ENCODE results near the gene MACO1.

Gene MACO1

DNA sequence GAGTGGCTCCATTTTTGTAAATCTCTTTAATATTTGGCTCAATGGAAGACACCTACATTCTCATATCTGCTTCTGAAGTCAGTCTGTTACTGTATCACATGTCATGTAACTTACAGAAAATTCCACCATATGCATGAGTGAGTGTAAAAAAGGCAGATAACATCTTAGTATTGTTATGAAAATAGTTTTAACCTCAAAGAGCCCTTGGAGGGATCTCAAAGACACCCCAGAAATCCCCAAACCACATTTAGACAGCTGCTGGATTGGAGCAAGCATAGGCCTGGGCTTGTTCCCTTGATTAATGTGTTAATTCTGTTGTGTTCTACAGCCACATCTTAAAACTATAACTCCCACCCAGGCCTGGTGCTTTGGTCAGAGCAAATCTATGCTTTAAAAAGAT is 16.9 kb downstream of the MACO1 start:
- ATAC-seq = no peak
- TF ChIP-seq BACH2 (CRISPR knock-in tag; IDR thresholded peaks at IDR 0.05; ENCODE audit: borderline replicate concordance) = no peak
- no peak for TF ChIP-seq CSDC2 (CRISPR knock-in tag; IDR thresholded peaks at IDR 0.05)
- no peak for TF ChIP-seq OSR1 (CRISPR knock-in tag; IDR thresholded peaks at IDR 0.05)
- no peak for TF ChIP-seq SNAI2 (CRISPR knock-in tag; IDR thresholded peaks at IDR 0.05)
- no peak for TF ChIP-seq ZNF565 (CRISPR knock-in tag; conservative IDR thresholded peaks at IDR 0.05; ENCODE audit: low read depth)
- TF ChIP-seq, protein P1, sequence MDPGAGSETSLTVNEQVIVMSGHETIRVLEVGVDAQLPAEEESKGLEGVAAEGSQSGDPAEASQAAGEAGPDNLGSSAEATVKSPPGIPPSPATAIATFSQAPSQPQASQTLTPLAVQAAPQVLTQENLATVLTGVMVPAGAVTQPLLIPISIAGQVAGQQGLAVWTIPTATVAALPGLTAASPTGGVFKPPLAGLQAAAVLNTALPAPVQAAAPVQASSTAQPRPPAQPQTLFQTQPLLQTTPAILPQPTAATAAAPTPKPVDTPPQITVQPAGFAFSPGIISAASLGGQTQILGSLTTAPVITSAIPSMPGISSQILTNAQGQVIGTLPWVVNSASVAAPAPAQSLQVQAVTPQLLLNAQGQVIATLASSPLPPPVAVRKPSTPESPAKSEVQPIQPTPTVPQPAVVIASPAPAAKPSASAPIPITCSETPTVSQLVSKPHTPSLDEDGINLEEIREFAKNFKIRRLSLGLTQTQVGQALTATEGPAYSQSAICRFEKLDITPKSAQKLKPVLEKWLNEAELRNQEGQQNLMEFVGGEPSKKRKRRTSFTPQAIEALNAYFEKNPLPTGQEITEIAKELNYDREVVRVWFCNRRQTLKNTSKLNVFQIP (CRISPR knock-in tag; IDR thresholded peaks at IDR 0.05; ENCODE audit: borderline replicate concordance, low read depth) = no peak

- ATAC-seq = no peak
- TF ChIP-seq ZNF565 (CRISPR knock-in tag; conservative IDR thresholded peaks at IDR 0.05; ENCODE audit: low read depth) (no peak), ZFP3 (CRISPR knock-in tag; IDR thresholded peaks at IDR 0.05) (no peak), SNAI2 (CRISPR knock-in tag; IDR thresholded peaks at IDR 0.05) (no peak), BACH2 (CRISPR knock-in tag; IDR thresholded peaks at IDR 0.05; ENCODE audit: borderline replicate concordance) (no peak), ZNF70 (CRISPR knock-in tag; IDR thresholded peaks at IDR 0.05) (no peak), GLIS3 (CRISPR knock-in tag; IDR thresholded peaks at IDR 0.05) (no peak), ZFP30 (CRISPR knock-in tag; IDR thresholded peaks at IDR 0.05) (no peak), ARNTL (CRISPR knock-in tag; IDR thresholded peaks at IDR 0.05; ENCODE audit: borderline replicate concordance, low read depth) (no peak), CSRNP3 (CRISPR knock-in tag; IDR thresholded peaks at IDR 0.05) (no peak)
- TF ChIP-seq, protein P2, sequence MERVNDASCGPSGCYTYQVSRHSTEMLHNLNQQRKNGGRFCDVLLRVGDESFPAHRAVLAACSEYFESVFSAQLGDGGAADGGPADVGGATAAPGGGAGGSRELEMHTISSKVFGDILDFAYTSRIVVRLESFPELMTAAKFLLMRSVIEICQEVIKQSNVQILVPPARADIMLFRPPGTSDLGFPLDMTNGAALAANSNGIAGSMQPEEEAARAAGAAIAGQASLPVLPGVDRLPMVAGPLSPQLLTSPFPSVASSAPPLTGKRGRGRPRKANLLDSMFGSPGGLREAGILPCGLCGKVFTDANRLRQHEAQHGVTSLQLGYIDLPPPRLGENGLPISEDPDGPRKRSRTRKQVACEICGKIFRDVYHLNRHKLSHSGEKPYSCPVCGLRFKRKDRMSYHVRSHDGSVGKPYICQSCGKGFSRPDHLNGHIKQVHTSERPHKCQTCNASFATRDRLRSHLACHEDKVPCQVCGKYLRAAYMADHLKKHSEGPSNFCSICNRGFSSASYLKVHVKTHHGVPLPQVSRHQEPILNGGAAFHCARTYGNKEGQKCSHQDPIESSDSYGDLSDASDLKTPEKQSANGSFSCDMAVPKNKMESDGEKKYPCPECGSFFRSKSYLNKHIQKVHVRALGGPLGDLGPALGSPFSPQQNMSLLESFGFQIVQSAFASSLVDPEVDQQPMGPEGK (CRISPR knock-in tag; IDR thresholded peaks at IDR 0.05; ENCODE audit: borderline replicate concordance) = no peak
These were observed 20.2 kb downstream of the MACO1 start for GRCh38 chr1:25450891-25451290.

GRCh38 chr1:25451908-25452307 is 21.2 kb downstream of the MACO1 start:
- no peak for ATAC-seq
- TF ChIP-seq RARB (CRISPR knock-in tag; IDR thresholded peaks at IDR 0.05) (no peak), SNAI2 (CRISPR knock-in tag; IDR thresholded peaks at IDR 0.05) (no peak), ZNF565 (CRISPR knock-in tag; conservative IDR thresholded peaks at IDR 0.05; ENCODE audit: low read depth) (no peak), ISL1 (CRISPR knock-in tag; IDR thresholded peaks at IDR 0.05) (no peak)

- ATAC-seq = no peak
- TF ChIP-seq ARNTL (CRISPR knock-in tag; IDR thresholded peaks at IDR 0.05; ENCODE audit: borderline replicate concordance, low read depth) = no peak
- TF ChIP-seq ZNF8 (CRISPR knock-in tag; IDR thresholded peaks at IDR 0.05) = no peak
- TF ChIP-seq RARB (CRISPR knock-in tag; IDR thresholded peaks at IDR 0.05) = no peak
- TF ChIP-seq ZC3H10 (CRISPR knock-in tag; IDR thresholded peaks at IDR 0.05) = no peak
- TF ChIP-seq, protein P1 (CRISPR knock-in tag; IDR thresholded peaks at IDR 0.05; ENCODE audit: borderline replicate concordance, low read depth) = no peak
- no peak for TF ChIP-seq ZFP30 (CRISPR knock-in tag; IDR thresholded peaks at IDR 0.05)
- no peak for TF ChIP-seq PPARA (CRISPR knock-in tag; IDR thresholded peaks at IDR 0.05; ENCODE audit: borderline replicate concordance)
- no peak for TF ChIP-seq ZFP3 (CRISPR knock-in tag; IDR thresholded peaks at IDR 0.05)
- TF ChIP-seq, protein P3, sequence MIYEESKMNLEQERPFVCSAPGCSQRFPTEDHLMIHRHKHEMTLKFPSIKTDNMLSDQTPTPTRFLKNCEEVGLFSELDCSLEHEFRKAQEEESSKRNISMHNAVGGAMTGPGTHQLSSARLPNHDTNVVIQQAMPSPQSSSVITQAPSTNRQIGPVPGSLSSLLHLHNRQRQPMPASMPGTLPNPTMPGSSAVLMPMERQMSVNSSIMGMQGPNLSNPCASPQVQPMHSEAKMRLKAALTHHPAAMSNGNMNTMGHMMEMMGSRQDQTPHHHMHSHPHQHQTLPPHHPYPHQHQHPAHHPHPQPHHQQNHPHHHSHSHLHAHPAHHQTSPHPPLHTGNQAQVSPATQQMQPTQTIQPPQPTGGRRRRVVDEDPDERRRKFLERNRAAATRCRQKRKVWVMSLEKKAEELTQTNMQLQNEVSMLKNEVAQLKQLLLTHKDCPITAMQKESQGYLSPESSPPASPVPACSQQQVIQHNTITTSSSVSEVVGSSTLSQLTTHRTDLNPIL (CRISPR knock-in tag; IDR thresholded peaks at IDR 0.05; ENCODE audit: low read depth) = no peak
- no peak for TF ChIP-seq OSR1 (CRISPR knock-in tag; IDR thresholded peaks at IDR 0.05)
- TF ChIP-seq ESRRG (CRISPR knock-in tag; IDR thresholded peaks at IDR 0.05) = no peak
- TF ChIP-seq BACH2 (CRISPR knock-in tag; IDR thresholded peaks at IDR 0.05; ENCODE audit: borderline replicate concordance) = no peak
These were observed 25.8 kb downstream of the MACO1 start for GRCh38 chr1:25456502-25456901.

All from SK-N-SH treated with all-trans-retinoic acid at 6 μM for 48 hours (cell line).